Large intestine (tissue), 3 donors: ENCODE measurements around the gene SLMAP. TPM values are rescaled to one million over a fixed set of nuclear protein-coding genes. Genes with fewer than 3 reads are reported as not detected.

Source experiments
- DNase-seq, 2 donors: peaks; one replicate each; pipeline versions ENCODE4 v3.0.0 to v3.0.0-alpha.2; 2013
- H3K27ac ChIP-seq: one replicate; pipeline ENCODE4 v1.5.1; 2013; ENCODE audit warnings: low read length
- H3K27me3 ChIP-seq: 2 replicates; pipeline ENCODE4 v1.6.1; 2013; ENCODE audit warnings: low read length; ENCODE audit not compliant: control insufficient read depth, insufficient read depth
- H3K36me3 ChIP-seq: 2 replicates; pipeline ENCODE4 v1.6.1; 2013; ENCODE audit warnings: low read length; ENCODE audit not compliant: control insufficient read depth, insufficient read depth
- H3K4me1 ChIP-seq: one replicate; pipeline ENCODE4 v1.6.1; 2013; ENCODE audit warnings: low read length; ENCODE audit not compliant: control insufficient read depth, insufficient read depth
- H3K4me3 ChIP-seq: one replicate; pipeline ENCODE4 v1.5.1; 2013; ENCODE audit warnings: low read length
- H3K9me3 ChIP-seq: one replicate; pipeline ENCODE4 v1.6.1; 2013; ENCODE audit warnings: mild to moderate bottlenecking, low read depth, low read length, moderate library complexity; ENCODE audit not compliant: control insufficient read depth
- WGBS: methylation state at CpG from one replicate; pipeline ENCODE4 v1.1.5; 2013; ENCODE audit warnings: low lambda C conversion rate; ENCODE audit not compliant: insufficient coverage; 5-methylcytosine and 5-hydroxymethylcytosine counted together
- polyA plus RNA-seq: library from polyadenylated mRNA; unstranded; fragments of 120-200 nt; gene quantifications from one replicate; pipeline ENCODE4 v1.2.1, GENCODE V29; 2013

SLMAP gene
- polyA plus RNA-seq, 1 donor = 90.5 TPM

DNA sequence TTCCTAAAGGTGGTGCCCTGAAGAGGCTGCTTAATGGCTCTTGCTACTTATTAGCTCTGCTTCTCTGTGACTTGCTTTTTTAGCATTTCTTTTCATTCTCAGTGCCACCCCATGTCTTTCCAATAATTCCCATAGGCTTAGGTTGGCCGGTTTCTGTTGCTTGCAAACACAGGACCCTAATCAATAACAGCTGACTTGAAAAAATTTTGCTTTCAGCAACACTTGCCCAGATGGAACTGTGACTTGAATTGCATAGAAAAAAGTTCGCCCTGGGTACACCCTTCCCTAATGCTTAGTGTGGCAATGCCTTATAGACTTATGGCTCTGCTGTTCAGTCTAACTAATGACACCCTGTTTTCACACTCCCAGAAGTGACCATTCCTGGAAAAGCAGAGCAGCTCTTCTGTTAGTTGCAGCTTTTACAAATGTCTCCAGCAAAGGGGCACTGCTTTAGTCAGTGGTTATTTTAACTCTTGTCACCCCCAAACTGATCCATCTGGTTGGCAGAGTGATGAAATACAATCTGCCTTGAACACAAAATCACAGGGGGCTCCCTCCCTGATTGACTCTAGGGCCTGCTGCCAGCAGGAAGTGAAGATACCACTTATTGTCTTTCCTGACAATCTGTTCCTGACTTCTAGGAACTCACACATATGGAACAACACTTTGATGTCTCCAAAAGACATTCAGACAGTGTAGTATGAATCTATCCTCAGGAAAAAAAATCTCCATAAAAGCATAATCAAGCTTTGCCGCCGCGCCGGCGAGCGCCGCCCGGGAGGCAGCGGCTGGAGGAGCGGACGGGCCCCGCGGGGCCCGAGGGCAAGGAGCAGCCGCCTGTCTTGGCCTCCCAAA is 9.7 kb upstream of the SLMAP start:
- DNase-seq = no peak
- Histone ChIP-seq H3K4me1 (no peaks in the 10 kb centered on the region), H3K9me3 (no peaks in the 10 kb centered on the region), H3K36me3 (no peaks in the 10 kb centered on the region), H3K4me3 (no peak overlapping the region), H3K27me3 (no peaks in the 10 kb centered on the region), H3K27ac (no peak overlapping the region)
- 71% methylated on average over 1 of the region's 17 CpGs for WGBS

GRCh38 chr3:57749542-57749941 is 6.6 kb upstream of the SLMAP start:
- Histone ChIP-seq H3K4me3 (no peak overlapping the region), H3K27ac (no peak overlapping the region), H3K36me3 (no peaks in the 10 kb centered on the region), H3K9me3 (no peaks in the 10 kb centered on the region), H3K27me3 (no peaks in the 10 kb centered on the region), H3K4me1 (peaks cover 4% of the 10 kb centered on the region)
- no peak for DNase-seq
- WGBS = 93% methylated on average over 5 of the region's 9 CpGs

DNA sequence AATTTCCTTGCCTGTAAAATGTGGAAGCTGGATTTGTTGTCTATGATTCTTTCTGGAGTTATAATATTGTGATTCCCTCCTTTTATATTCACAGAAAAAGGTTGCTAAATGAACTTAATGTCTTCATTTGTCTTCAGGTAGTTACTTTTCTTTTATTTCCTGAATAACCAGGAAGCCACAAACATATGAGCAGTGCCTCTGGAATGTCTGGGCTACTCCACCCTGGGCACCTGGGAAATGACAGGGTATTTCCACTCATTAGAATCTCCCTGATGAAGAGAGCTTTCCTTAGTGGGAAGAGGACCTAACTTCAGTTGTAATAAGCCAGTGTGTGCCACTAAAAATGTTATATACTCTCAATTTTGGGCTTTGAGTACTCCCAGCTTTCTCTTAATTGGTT is 3.8 kb upstream of the SLMAP start:
- Histone ChIP-seq H3K4me1 (peaks cover 4% of the 10 kb centered on the region), H3K27me3 (no peaks in the 10 kb centered on the region), H3K27ac (peak overlapping the region; percentile 41), H3K9me3 (no peaks in the 10 kb centered on the region), H3K4me3 (no peak overlapping the region), H3K36me3 (no peaks in the 10 kb centered on the region)
- peak; percentile 57 to 77 for DNase-seq

DNA sequence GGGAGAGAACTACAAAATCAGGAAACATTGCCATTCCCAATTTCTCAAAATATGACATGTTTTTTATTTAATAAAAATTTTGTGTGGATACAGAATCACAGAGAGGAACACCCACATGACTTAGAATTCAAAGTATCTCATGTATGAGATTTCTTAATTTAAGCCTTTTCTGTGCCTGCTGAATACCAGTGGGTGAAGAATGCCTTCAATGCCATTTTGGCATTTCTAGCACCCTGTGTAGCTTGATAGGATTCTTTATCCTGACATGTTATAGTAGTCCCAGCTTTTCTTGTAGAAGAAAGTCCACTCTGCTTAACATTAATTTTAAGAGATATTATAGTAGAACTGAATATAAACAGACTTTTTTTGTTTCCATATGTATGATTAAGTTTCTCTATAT is 3.1 kb upstream of the SLMAP start:
- no peaks in the 10 kb centered on the region for H3K9me3 ChIP-seq
- no peaks in the 10 kb centered on the region for H3K27me3 ChIP-seq
- peak overlapping the region; percentile 41 for H3K27ac ChIP-seq
- H3K4me3 ChIP-seq = no peak overlapping the region
- H3K4me1 ChIP-seq = peaks cover 4% of the 10 kb centered on the region
- no peak for DNase-seq
- H3K36me3 ChIP-seq = no peaks in the 10 kb centered on the region

DNA sequence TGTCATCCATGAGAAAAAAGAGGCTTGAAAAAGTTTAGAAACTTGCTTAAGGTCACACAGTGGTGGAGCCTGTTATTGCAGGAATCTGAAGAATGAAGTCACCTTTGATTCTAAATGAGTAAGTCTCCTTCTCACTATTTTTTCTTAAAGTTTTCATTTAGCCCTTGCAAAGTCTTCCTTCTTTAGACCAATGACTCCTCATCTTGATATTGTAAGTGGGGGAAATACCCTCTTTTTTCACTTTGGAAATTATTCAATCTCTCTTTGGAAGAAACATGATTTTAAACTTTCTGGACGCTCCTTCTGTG is 787 bp upstream of the SLMAP start:
- peaks cover 1% of the 10 kb centered on the region for H3K36me3 ChIP-seq
- H3K4me1 ChIP-seq = peaks cover 4% of the 10 kb centered on the region
- DNase-seq = peak in 1 of 2 donors; percentile 43
- peak overlapping the region; percentile 80 for H3K27ac ChIP-seq
- no CpG with 5 or more reads among the region's 1 CpG for WGBS
- no peaks in the 10 kb centered on the region for H3K27me3 ChIP-seq
- no peaks in the 10 kb centered on the region for H3K9me3 ChIP-seq
- H3K4me3 ChIP-seq = peak overlapping the region; percentile 93

DNA sequence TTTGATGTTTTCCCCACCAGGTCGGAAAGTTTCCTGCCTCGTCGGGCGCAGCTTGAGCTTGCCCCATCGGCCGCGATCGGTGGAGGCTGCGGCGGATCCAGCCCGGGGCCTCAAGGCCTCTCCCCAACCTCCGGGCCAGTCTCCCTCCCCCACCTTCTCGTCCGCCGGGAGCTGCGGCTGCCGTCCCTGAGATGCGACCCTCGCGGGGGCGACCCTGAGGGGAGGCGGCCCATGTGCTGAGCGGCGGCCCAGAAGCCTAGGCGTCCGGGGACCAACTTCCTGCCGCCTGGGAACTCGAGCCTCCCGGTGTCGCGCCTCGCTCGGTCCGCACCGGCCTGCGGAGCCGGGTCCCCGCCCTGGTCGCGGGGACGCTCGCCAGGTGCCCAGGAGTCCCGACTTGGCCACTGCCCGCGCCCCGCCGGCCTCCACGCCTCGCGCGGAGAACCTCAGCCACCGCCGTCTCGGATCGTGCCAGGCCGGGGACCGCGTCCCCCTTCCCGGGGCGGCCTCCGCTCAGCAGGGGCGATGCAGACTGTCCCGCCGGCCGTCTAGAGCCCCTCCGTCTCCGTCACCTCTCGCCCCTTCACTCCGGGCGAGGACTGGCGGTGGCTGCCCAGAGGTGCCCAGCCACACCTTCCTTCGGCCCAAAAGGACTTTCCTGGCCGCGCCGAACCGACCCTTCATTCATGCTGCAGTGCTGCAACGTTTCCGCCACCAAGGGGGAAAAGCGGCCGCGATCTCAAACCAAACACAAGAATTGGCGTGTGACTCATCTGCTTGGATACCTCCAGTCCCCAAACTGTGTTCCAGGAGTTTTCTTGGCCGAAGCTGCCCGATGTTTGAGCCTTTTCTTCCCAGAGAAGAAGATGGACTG is 656 bp downstream of the SLMAP start:
- Histone ChIP-seq H3K36me3 (peaks cover 4% of the 10 kb centered on the region), H3K9me3 (no peaks in the 10 kb centered on the region), H3K27me3 (no peaks in the 10 kb centered on the region), H3K4me1 (peaks cover 4% of the 10 kb centered on the region), H3K4me3 (peak overlapping the region; percentile 93), H3K27ac (peak overlapping the region; percentile 80)
- peak; percentile 12 to 51 for DNase-seq
- WGBS = no CpG with 5 or more reads among the region's 84 CpGs

- 16% methylated on average over 6 of the region's 26 CpGs for WGBS
- peak in 1 of 2 donors; percentile 35 for DNase-seq
- peak overlapping the region; percentile 93 for H3K4me3 ChIP-seq
- H3K27me3 ChIP-seq = no peaks in the 10 kb centered on the region
- peaks cover 4% of the 10 kb centered on the region for H3K36me3 ChIP-seq
- no peak overlapping the region for H3K27ac ChIP-seq
- no peaks in the 10 kb centered on the region for H3K9me3 ChIP-seq
- H3K4me1 ChIP-seq = peaks cover under 1% of the 10 kb centered on the region
Observed at GRCh38 chr3:57757642-57758297, 1.7 kb downstream of the SLMAP start.

- 93% methylated on average over 2 of the region's 2 CpGs for whole genome bisulfite sequencing
- Histone ChIP-seq H3K4me3 (no peak overlapping the region), H3K36me3 (peaks cover 6% of the 10 kb centered on the region), H3K4me1 (no peaks in the 10 kb centered on the region), H3K27me3 (no peaks in the 10 kb centered on the region), H3K27ac (no peak overlapping the region), H3K9me3 (no peaks in the 10 kb centered on the region)
- no peak for DNase-seq
Observed at GRCh38 chr3:57758686-57759085, 2.6 kb downstream of the SLMAP start.

DNA sequence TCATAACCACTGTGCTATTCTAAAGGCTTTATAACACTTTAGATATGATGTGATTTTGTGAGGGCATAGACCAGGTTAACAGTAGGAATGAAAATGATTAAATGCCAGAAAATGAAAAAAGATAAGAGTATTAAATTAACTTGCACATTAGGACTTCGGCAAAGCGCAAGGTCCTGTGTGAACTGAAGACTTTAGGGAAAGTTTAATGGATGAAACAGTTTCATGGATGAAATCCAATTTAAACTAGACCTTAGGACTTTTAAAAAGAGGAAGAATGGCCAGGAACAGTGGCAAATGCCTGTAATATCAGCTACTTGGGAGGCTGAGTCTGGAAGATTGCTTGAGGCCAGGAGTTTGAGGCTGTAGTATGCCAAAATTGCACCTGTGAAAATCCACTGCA is 8.7 kb downstream of the SLMAP start:
- H3K4me3 ChIP-seq = no peak overlapping the region
- no peaks in the 10 kb centered on the region for H3K9me3 ChIP-seq
- H3K27me3 ChIP-seq = no peaks in the 10 kb centered on the region
- H3K27ac ChIP-seq = no peak overlapping the region
- peaks cover 6% of the 10 kb centered on the region for H3K36me3 ChIP-seq
- 84% methylated on average over 2 of the region's 2 CpGs for WGBS
- no peaks in the 10 kb centered on the region for H3K4me1 ChIP-seq
- DNase-seq = no peak

GRCh38 chr3:57768595-57768994 is 12.5 kb downstream of the SLMAP start:
- Histone ChIP-seq H3K4me3 (no peak overlapping the region), H3K27ac (no peak overlapping the region), H3K9me3 (no peaks in the 10 kb centered on the region), H3K27me3 (no peaks in the 10 kb centered on the region), H3K36me3 (no peaks in the 10 kb centered on the region), H3K4me1 (no peaks in the 10 kb centered on the region)
- WGBS = no CpG with 5 or more reads among the region's 3 CpGs
- no peak for DNase-seq
